ENCODE data around the gene TUBA1C.
"Not testable (repeated sequence)": the region's sequence is repeated elsewhere in the genome, so short reads cannot be mapped to it uniquely, and the experiment has no call there.

Gene TUBA1C

GRCh38 chr12:49314811-49315210 lies 49.9 kb downstream of the TUBA1C start:
- no peak for DNase-seq

GRCh38 chr12:49317118-49317517 lies 52.2 kb downstream of the TUBA1C start:
- DNase-seq, result not testable (repeated sequence)

GRCh38 chr12:49320411-49321103 lies 55.7 kb downstream of the TUBA1C start:
- DNase-seq, result not testable (repeated sequence)

GRCh38 chr12:49322367-49322707 lies 57.5 kb downstream of the TUBA1C start:
- DNase-seq, result no peak

DNA sequence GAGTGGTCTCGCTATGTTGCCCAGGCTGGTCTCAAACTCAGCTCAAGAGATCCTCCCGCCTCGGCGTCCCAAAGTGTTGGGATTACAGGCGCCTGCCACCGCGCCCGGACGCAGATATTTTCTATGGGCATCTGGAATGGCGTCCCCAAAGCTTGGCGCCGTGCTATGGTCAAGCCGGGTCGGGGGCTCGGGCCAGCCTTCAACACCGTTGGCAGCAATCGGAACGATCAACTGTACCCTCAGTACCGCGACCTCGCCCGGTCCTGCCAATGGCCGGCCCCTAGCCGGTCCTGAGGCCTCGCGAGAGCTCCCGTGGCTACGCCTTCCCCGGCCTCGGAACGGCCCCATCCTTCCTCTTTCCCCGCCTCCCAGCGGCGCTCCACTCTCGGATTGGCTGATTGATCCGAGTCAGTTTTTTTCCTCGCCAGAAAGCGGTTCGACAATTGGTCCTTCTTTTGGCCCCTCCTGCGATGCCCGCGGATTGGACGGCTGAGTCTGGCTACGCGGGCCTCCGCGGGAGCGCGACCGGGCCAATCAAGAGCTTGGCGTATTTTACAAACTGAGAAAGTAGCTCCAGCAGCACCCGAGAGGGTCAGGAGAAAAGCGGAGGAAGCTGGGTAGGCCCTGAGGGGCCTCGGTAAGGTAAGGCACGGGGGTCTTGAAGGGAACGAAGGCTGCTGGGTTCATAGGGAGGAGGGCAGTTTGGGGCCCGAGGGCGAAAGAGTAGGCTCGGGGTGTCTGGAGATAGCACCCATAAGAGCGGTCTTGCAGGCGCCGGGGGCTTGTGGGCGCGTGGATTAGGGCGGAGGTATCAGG lies 58.0 kb downstream of the TUBA1C start, which contains the start of gene TROAP:
Gene TROAP (plus strand): TSS at position 548 of the 816 bp plus-strand sequence. CDS start 354 bp downstream, outside the sequence.
- peak; percentile 96 for DNase-seq

DNA sequence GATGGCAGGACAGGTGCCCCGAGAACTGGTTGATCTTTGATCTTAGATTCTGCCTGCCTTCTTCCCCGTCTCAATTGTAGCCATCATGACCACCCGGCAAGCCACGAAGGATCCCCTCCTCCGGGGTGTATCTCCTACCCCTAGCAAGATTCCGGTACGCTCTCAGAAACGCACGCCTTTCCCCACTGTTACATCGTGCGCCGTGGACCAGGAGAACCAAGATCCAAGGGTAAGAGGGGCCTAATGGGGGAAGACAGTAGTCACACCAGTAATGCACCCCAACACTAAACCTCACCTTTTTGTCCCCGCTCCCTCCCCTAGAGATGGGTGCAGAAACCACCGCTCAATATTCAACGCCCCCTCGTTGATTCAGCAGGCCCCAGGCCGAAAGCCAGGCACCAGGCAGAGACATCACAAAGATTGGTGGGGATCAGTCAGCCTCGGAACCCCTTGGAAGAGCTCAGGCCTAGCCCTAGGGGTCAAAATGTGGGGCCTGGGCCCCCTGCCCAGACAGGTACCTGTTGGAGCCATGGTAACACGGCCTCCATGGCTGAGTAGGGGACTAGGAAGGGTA lies 58.7 kb downstream of the TUBA1C start:
- DNase-seq, result no peak

Data from stimulated activated naive CD4-positive, alpha-beta T cell treated with Interleukin-2 at 50 U/mL for 16 hours (primary cell).